Stimulated activated CD8-positive, alpha-beta memory T cell treated with anti-CD3 and anti-CD28 coated beads, Interleukin-15, amount 100 ng/mL, for 48 hours (primary cell): ENCODE data around the gene UBE2Q1.

Experiments used
- DNase-seq, 2 donors: peaks; one replicate each; pipeline ENCODE4 v3.0.0-alpha.2; 2020; ENCODE audit warnings: low read depth in 2 of 2

UBE2Q1 gene

GRCh38 chr1:154502744-154503115, 55.7 kb downstream of the UBE2Q1 start:
- no peak for DNase-seq

- DNase-seq, result no peak
Observed at GRCh38 chr1:154502066-154502743, 56.3 kb downstream of the UBE2Q1 start, which contains the start of the genes SHE and TDRD10. TSS of gene SHE (minus strand) at chr1:154502412. CDS start at chr1:154502026, 386 bp downstream. TSS of gene TDRD10 (plus strand) at chr1:154502219. CDS start at chr1:154506904, 4,685 bp downstream.

- no peak for DNase-seq
Observed at GRCh38 chr1:154501423-154502065, 56.9 kb downstream of the UBE2Q1 start.

- no peak for DNase-seq
Observed at GRCh38 chr1:154500533-154500932, 57.9 kb downstream of the UBE2Q1 start.

GRCh38 chr1:154499446-154499845, 59.0 kb downstream of the UBE2Q1 start:
- DNase-seq, result no peak
